ENCODE measurements around the gene ZNF681. TPM values are rescaled to one million over a fixed set of nuclear protein-coding genes. Genes with fewer than 3 reads are reported as not detected.

Gene ZNF681
- polyA plus RNA-seq, 1 of the 3 experiments (the other 2 are of a cell fraction): 0.38 TPM

- Histone ChIP-seq H3K4me1 (ENCODE audit: control insufficient read depth in 1 of 2, insufficient read depth in 2 of 2, low read depth in 1 of 2, low read length in 1 of 2) (peaks cover 0 to 2% of the 10 kb centered on the region in 2 experiments; a peak in 1 of 4 replicates), H3F3A (replicated peaks; ENCODE audit: insufficient read depth) (no peaks in the 10 kb centered on the region), H3K36me3 (replicated peaks in 1 of 2; ENCODE audit: control insufficient read depth in 1 of 2, insufficient read depth in 2 of 2, low read length in 1 of 2) (peaks cover 0 to 3% of the 10 kb centered on the region in 2 experiments), H3K9me3 (no peaks in the 10 kb centered on the region), H2AFZ (ENCODE audit: low read depth) (no peak overlapping the region), H3K79me2 (ENCODE audit: insufficient read depth) (peaks cover 36% of the 10 kb centered on the region), H3K4me3 (ENCODE audit: low read depth in 2 of 2, low read length in 1 of 2) (no peak overlapping the region), H3K9ac (no peak overlapping the region), H3K4me2 (no peak overlapping the region), H3K27ac (ENCODE audit: low read depth in 2 of 2, low read length in 1 of 2) (no peak overlapping the region), H3K9me2 (no peaks in the 10 kb centered on the region), H3K27me3 (ENCODE audit: insufficient read depth) (no peaks in the 10 kb centered on the region), H4K20me1 (ENCODE audit: insufficient read depth) (no peaks in the 10 kb centered on the region)
- 75% methylated on average over 13 of the region's 13 CpGs for WGBS (ENCODE audit: low lambda C conversion rate)
- TF ChIP-seq SIN3A (IDR thresholded peaks at IDR 0.05; ENCODE audit: borderline replicate concordance, low read depth, low read length): no peak
- TF ChIP-seq RCOR1 (IDR thresholded peaks at IDR 0.05; ENCODE audit: low read length): no peak
- TF ChIP-seq JUND (IDR thresholded peaks at IDR 0.05): no peak
- TF ChIP-seq CHD2 (IDR thresholded peaks at IDR 0.05; ENCODE audit: low read length, partially characterized antibody): no peak
- TF ChIP-seq FOSL2 (IDR thresholded peaks at IDR 0.05; ENCODE audit: borderline replicate concordance, low read depth): no peak
- TF ChIP-seq FOXJ3 (CRISPR knock-in tag; IDR thresholded peaks at IDR 0.05): no peak
- TF ChIP-seq MXI1 (IDR thresholded peaks at IDR 0.05; ENCODE audit: low read depth, low read length): no peak
- no peak for TF ChIP-seq POLR2AphosphoS5 (IDR thresholded peaks at IDR 0.05; ENCODE audit: low read depth, low read length)
- TF ChIP-seq SMC3 (IDR thresholded peaks at IDR 0.05; ENCODE audit: low read depth, low read length): no peak
- TF ChIP-seq FOXM1 (IDR thresholded peaks at IDR 0.05; ENCODE audit: low read depth): no peak
- TF ChIP-seq NRF1 (IDR thresholded peaks at IDR 0.05; ENCODE audit: low read depth, low read length): no peak
- ChIA-PET POLR2A (no interaction called here), CTCF (interaction anchor here (0.6 kb wide), 1 partner anchor 33 kb away, joined by 3 read pairs; no protein-coding TSS in a partner anchor)
- DNase-seq: no peak
Observed at GRCh38 chr19:23766951-23767350, 8.3 kb upstream of the ZNF681 start.

GRCh38 chr19:23764781-23765180 lies 6.1 kb upstream of the ZNF681 start:
- Histone ChIP-seq H3K9ac (no peak overlapping the region), H3K9me3 (no peaks in the 10 kb centered on the region), H3K9me2 (no peaks in the 10 kb centered on the region), H3K79me2 (ENCODE audit: insufficient read depth) (peaks cover 36% of the 10 kb centered on the region), H3K4me1 (ENCODE audit: control insufficient read depth in 1 of 2, insufficient read depth in 2 of 2, low read depth in 1 of 2, low read length in 1 of 2) (no peaks in the 10 kb centered on the region; a peak in 1 of 4 replicates), H3K27ac (ENCODE audit: low read depth in 2 of 2, low read length in 1 of 2) (no peak overlapping the region), H4K20me1 (ENCODE audit: insufficient read depth) (no peaks in the 10 kb centered on the region), H2AFZ (ENCODE audit: low read depth) (no peak overlapping the region), H3F3A (replicated peaks; ENCODE audit: insufficient read depth) (no peaks in the 10 kb centered on the region), H3K27me3 (ENCODE audit: insufficient read depth) (no peaks in the 10 kb centered on the region), H3K4me3 (ENCODE audit: low read depth in 2 of 2, low read length in 1 of 2) (no peak overlapping the region), H3K36me3 (replicated peaks in 1 of 2; ENCODE audit: control insufficient read depth in 1 of 2, insufficient read depth in 2 of 2, low read length in 1 of 2) (peaks cover 0 to 3% of the 10 kb centered on the region in 2 experiments), H3K4me2 (no peak overlapping the region)
- 80% methylated on average over 3 of the region's 3 CpGs for WGBS (ENCODE audit: low lambda C conversion rate)
- DNase-seq: no peak
- no peak for TF ChIP-seq FOXJ3 (CRISPR knock-in tag; IDR thresholded peaks at IDR 0.05)
- TF ChIP-seq SIN3A (IDR thresholded peaks at IDR 0.05; ENCODE audit: borderline replicate concordance, low read depth, low read length): no peak
- no peak for TF ChIP-seq GATA2 (CRISPR knock-in tag; IDR thresholded peaks at IDR 0.05)
- ChIA-PET CTCF (no interaction called here), POLR2A (no interaction called here)

Data from SK-N-SH (cell line).